ENCODE results near the gene COA8.
A peak's percentile ranks its signal among the peaks of the same experiment; 100 is the strongest.

COA8 gene

DNA sequence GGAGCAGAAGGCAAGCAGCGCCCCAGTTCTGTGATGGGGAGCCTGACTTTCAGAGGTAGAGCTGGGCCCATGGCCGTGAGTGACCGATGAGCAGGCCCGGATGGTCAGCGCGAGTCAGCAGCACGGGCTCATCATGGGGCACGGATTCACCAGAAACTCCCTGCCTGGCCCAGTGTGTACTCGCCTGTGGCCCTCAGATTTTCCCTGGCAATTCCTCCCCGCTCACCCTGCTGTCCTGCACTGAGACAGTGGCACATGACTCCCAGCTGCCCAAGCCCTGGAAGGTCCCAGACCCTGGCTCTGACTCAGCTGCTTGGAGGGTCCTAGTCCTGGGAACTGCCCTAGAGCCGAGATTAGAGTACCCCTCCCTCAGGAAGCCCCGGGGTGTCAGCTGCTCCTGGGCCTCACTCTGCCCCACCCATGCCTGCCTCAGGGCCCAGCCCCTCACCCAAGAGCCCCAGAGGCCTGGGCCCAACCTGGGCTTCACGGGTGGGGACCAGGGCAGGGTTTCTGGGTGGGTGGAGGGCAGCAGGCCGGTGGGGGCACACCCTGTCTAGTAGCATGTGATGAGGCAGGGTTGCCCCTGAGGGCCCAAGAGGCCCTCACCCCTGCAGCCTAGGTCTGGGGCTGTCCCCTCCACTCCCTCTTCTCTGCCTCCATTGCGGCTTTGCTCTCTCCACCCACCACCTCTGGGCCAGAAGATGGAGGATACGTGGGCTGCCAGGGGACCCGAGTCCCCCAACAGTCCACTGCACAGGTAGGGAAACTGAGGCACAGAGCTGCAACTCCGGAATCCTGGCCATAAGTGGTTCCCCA, 25.4 kb upstream of the COA8 start:
- no peak for DNase-seq

DNA sequence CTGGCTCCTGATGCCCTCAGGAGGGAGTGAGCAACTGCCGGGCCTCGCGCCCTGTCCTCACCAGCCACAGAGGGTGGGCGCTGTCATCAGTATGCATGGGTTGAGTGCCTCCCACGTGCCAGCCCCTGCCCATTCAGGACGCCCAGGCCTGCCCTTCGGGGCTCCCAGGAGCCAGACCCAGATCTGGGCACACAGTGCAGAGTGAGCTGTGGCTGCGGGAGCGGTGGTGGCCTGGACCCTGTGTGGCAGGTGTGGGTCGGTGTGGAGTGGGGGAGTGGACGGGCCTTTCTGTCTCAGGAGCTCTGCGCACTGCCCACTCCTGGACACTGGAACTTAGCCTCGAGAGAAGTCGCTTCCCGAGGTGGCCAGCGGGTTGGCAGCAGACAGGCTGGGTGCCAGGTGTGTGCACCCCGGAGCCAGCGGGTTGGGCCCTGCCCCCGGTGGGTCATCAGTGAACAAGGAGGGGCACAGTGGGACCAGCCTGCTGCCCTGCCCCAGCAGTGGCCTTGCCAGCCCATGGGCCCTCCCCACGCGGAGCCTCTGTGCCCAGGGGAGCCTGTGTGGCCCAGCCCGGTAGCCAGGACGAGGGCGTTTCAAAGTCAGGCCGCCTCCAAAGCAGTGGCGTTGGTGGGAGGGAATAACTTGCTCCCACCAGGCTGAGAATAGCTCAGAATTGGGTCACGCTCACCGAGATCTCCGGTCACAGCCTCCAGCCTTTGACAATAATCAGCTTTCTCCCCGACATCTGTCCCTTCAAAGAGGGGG, 24.3 kb upstream of the COA8 start:
- no peak for DNase-seq

DNA sequence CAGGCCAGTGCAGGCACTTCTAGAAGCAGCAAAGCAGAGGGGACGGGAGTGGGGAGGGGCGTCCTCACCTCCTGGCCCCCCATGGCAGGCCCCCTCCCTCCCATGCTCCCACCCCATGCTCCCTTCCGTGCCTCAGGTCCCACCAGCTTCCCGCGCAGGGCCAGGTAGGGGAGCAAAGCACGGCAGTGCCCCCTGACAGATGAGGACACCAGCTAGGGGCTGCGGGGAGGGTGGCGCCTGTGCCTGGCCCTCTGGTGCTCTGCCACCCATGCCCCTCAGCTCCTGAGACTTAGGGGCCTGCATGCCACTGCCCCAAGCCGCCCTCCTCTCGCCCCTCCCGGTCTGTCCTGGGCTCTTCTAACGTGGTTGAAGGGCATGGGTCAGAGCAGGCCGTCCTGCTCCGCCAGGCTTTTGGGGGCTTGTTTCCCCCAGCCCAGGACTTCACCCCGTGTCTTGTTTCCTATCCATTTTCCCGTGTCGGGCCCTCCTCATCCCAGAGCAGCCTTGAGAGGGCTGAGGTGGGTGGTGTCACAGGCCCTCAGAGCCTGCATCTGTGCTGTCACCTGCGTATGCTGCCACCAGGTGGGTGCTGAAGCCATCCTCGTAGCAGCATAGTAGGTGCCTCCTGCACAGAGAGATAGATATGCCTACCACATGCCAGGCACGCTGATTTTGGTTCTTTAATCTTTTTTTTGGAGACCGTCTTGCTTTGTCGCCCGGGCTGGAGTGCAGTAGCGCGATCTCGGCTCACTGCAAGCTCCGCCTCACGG, 23.5 kb upstream of the COA8 start:
- no peak for DNase-seq

DNA sequence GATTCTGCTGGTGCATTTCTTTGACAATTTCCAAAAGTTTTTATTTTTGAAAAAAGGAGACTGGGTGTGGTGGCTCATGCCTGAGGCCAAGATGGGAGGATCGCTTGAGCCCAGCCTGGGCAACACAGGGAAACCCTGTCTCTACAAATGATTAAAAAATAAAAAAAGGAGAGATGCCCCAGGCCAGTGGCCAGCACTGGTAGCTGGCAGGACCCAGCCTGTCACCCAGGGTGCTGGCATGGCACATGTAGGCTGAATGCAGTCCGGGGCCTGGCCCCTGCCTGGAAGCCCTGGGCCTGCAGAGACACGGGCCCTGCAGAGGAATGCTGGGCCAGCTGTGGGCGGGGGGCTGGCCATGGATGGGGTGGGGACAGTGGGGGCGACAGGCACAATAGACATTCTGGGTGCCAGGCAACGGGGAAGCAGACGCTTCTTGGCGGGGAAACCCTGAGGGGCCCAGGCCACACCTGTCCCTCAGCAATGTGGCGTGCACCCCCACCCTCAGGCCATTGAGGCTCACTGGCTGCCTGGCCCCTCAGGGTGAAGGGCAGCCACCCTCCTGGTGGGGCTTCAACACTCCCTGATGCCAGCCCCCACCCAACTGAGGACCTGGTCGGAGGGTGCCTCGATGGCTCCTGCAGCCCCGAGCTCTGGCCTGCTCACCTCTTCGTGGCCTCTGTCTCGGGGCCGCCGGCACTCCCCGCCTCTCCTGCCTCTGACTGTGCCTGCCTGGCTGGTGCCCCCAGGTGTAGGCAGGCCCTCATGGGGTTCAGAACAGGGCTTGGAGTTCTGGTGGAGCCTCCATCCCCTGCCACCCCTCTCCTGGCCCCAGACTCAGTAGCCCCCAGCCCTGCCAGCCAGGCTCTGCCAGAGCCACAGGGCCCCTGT, 21.7 kb upstream of the COA8 start:
- DNase-seq = no peak

DNA sequence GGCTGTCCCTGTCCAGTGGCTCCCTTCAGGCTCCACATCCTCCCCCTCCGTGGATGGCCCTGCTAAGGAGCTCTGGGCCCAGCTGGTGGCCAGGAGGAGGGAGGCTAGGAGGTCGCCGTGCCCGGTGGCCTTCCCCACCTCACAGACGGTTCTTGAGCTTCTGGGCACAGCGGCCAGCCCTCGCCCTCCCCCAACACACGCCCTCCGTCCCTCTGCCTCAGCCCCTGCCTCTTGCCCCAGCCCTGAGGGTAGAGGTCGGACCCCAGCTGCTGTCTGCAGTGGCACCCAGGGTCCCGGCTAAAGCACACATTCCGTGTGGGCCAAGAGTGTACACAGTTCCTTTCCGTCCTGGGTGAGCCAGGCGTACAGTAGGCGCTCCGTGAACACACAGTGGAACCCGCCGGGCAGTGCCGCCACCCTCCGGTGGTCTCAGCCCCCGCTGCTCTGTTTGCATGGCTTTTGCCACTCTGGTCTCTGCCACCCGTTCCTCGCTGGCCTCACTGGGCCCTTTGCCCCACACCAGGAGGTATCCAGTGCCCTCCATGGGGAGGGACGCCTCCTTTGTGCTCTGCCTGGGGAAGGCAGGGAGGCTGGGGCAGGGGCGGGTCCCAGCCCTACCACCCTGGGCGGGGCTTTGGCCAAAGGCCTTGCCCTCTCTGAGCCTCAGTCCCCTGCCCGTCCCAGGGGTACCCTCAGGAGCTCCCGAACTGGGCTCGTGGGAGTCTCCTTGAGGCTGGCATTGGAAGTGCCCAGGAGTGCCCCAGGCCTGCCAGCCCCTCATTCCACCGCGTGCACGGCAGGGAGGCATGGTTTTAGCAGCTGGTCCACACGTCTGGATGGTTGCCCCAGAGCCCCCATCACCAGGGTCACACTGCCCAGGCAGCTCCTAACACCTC, 20.8 kb upstream of the COA8 start:
- no peak for DNase-seq

DNA sequence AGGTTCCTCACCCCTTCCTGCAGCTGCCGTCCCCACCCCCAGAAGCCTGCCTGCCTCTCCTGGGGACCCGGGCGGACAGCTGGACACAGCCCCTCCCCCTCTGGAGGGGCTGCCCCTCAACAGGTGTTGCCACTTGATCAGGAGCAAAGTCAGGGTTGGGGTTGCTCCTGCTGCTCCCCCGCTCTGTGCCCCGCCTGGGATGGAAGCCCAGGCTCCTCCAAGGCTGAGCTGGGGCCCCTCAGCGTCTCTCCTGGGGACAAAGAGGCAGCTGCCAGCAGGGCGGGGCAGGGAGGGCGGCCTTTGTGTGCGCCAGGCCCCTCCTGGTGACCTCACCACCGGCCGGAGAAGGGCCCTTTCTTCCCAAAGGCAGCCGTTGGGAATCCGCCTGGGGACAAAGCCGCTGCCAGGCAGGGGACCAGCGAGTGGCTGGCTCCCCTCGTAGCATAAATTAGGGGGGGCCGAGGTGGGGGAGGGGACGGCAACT, 20.1 kb upstream of the COA8 start:
- DNase-seq = no peak

DNA sequence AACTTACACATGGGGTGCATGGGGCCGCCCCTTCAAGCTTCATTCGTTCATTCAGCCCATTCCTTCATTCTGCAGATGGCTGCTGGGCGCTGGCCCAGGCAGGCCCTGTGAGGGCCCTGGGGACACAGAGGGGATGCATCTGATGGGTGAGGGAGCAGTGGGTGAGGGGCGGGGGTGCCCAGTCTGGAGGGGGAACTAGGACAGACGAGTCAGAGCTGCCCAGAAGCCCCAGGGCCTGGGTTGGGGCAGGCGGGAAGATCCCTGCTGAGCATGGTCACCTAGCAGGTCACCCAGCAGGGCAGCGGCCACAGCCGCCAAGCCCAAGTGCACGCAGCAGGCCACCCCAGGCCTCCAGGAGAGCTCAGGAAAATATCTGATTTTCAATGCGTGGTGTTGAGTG, 19.6 kb upstream of the COA8 start:
- no peak for DNase-seq

DNA sequence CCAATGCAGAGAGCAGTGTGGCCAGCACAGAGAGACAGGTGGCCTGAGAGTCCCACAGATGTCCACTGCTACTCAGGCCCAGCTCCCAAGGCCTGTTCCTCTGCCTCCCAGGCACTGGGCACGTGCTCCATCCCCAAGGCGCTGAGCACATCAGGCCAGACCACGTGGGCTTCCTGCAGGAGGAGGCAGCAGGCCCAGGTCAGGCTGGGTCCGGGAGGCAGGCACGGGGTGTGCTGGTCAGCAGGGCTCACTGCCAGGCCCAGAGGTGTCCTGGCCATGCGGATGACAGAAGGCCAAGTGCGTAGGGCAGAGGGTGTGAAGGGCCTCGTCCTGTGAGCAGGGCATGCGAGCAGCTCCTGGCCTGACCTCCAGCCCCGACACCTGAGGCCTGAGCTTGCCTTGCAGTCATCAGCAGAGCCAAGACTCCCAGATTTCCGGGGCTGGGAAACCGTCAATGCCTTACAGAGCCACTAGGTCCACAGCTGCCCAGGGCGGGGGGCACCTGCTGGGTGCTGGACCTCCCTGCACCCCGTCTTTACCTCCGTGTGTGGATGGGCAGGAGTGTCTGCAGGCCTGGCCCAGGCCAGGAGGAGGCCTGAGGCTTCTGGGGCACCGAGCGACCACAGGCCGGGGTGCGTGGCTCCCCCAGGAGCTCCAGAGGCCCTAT, 18.9 kb upstream of the COA8 start:
- DNase-seq = no peak

DNA sequence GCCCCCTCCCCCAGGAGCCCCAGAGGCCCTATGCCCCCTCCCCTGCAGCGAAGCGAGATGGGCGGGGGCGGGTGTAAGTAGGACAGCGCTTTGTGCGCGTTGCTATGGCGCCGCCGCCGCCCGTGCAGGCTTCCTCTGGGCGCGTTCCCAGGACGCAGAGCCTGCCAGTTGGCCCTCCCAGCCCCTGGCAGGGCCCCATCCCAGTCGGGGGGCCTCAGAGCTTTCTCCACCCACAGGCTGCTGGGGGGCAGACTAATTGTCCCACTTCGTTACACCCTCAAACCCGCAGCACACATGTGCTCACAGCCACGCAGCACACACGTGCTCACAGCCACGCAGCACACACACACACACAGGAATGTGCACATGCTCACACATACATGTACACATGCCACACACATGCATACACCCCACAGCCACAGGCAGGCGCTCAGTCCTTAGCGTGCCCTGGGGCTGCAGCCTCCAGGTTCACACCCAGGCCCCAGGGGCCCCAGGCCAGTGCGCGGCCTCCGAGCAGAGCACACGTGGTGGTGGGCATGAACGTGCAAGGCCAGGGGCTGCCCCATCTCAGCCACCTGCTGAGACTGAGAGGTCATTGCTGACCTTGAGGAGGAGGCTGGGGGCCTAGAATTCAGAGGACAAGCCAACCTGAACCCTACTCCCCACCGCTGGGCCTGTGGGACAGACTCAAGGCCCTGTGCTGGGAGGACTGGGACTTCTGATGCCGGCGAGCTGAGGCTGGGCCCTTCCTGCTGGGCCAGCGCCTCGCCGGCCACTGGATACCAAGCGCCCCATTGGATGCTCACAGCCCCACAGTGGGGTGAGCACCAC, 18.2 kb upstream of the COA8 start:
- DNase-seq = peak; percentile 38

DNA sequence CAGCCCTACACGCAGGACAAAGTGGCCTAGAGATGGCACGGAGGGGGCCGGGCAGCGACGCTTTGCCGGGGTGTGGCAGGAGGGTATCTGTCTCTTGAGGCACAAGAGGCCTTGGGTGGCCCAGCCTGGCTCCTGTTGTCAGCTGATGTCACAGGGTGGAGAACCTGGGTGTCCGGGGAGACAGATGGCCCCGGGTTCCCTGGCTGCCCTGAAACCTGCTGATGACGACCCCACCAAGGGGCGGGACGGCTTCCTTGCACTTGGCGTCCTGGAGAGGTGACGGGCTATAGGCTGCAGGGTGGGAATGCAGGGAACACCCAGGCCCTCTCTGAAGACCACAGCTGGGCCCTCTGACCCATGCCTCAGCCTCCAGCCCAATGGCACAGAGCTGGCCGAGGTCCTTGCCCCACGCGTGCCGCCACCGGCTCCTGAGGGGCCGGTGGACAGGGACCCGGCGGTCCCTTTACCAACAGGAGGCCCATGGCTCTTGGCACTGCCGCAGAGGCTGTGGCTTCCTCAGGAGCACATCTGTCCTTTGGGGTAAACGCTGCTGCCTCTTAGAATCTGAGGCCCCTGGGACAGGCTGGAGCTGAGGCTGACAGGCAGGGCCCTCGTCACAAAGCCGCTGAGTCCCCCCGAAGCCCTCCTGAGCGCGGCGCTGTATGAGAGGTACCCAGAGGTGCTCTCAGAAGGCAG, 17.4 kb upstream of the COA8 start:
- DNase-seq = no peak

DNA sequence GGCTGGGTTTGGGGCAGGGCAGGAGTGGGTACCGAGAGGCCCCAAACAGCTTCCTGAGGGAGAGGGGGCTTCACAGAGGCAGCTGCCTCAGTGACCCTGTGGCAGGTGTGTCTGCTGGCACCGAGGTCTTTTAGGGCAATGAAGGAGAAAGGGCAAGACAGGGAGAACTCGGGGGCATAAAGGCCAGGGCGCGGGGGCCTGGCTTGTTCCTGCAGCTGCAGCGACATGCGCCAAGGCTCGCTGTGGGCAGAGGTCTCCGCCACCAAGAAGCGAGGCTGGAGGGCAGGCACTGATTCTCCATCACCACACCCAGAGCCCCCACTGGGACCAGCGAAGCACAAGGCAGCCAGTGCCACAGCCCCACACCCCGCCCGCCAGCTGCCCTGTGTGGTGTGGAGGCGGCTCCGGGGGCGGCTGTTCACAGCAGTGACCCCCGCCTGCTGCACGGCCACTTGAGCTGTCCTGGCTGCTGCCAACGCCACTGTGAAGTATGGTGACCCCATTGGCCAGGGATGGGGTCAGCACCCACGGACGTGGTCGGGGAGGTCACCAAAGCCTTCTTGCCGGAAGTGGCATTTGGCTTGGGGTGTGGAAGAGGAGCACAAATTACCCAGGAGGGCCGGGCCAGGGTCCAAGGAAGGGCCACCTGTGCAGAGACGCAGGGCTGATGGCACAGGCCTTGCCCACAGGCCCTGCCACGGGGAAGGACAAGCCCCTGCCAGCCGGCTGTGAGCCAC, 16.7 kb upstream of the COA8 start:
- no peak for DNase-seq

DNA sequence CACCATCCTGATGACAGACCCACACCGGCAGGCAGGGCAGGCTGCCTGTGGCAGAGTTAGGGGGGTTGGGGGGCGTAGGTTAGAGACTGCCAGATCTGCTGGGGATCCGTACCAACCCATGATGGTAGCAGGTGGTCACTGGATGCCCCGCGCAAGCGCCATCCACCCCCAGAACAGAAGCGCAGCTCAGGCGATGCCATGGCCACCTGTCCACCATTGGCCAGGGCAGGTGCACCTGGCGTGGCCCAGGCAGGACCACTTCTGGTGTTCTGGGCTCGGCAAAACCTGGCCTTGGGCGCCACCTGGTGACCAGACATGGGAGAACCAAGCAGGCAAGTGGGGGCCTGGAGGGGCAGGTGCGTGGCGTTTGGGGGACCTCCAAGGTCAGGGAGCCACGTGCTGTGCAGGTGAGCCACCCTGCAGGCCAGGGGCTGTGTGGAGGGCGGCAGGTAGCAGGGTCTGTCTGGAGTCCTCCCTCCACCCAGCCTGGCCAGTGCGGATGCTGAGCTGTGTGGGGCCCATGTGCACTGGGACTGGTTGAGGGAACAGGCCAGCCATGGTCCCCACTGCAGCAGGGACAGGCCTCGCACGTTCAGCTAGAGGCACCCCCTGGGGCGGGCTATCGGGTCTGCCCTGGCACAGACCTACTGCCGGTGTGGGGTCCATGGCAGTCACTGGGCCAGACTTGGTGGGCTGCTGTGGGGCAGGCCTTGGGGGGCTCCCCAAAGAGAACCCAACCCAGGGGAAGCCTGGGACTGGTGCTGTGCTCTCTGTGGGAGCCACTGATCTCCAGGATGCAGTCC, 15.9 kb upstream of the COA8 start:
- DNase-seq = peak; percentile 11

DNA sequence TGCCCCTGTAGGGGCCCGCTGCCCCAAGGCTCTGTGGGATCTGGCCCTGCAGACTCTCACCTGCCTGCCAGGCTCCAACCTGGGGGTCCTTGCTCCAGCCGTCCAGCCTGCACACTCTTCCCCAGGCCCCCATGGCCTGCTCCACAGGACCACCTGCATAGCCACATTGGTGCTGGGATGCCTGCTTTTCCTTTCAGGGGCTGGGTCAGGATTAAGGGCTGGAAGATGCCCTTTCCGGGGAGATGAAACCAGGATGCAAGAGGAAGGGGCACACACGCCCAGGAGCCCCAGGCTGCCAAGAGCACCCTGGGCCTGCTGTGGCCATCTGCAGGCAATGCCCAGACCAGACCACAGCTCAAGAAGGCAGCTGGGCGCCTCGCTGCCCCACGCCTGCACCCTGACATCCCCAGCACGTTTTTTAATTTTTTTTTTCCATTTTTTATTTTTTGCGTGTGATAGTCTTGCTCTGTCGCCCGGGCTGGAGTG, 15.3 kb upstream of the COA8 start:
- DNase-seq = no peak

DNA sequence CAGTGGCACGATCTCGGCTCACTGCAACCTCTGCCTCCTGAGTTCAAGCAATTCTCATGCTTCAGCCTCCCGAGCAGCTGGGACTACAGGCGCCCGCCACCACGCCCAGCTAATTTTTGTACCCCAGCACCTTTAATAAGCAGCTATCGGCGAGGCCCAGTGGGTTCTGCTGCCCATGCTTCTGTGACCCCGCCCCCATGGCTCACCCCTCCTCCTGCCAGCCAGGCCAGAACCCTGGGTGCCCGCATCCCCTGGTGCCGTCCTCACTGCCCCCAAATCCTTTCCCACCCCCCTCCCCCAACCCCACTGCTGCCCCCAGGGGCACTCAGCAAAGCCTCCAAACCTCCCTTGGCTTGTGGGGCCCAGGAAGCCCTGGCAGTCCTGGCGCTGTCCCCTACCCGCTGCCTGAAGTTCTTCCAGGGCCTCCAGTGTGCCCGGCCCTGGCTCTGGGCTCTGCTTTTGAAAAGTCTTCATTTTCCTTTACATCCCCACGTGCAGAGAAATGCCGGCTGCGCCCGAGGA, 14.8 kb upstream of the COA8 start:
- no peak for DNase-seq

DNA sequence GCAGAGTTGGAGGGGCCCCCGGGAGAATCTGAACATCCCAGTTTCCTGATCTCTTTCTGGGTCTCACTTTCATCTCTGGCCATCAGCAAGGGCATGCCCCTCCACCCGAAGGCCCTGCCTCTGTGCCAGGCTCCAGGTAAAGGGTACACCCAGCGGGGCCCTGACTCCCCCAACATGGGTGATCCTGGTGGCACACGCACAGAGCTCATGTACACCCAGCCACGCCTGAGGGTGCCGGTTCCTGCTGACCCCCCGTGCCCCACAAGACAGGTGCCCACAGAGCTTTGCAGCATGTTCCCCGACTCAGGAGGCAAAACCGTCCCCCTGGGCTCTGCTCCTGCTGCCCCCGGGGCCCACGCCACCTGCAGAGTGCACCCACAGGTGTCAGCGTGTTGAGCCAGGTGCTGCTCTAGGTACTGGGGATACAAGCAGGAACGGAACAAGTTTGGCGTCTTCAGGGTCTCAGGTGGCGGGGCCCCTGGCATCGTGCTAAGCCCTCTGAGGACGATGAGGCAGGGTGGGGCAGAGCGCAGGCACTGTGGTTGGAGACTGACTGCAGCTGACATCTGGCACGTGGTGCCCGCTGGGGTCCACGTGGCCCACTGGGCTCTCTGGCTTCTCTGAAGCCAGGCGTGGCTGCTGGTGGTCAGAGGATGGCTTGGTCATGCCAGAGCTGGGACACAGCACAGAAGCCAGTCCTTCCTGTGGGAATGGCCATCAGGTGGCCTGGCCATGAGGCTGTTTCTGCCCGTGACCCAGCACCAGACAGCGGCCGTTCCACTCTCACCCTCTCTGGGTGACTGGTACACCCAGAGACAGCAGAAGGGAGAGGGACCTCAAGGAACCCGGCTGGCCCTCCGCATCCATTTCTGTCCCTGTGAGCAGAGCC, 14.1 kb upstream of the COA8 start:
- no peak for DNase-seq

All from NCI-H2227 treated with DMSO at 0.1 percent for 48 hours (cell line).